GM18498 (cell line): Measurements from ENCODE around the gene STAT5A.
A peak's percentile ranks its signal among the peaks of the same experiment; 100 is the strongest.

Experiments used
- ATAC-seq: cut with Tn5 transposase; IDR thresholded peaks from one replicate; pipeline ENCODE4 v1.9.1; 2021; ENCODE audit warnings: mild to moderate bottlenecking, moderate library complexity; ENCODE audit not compliant: unreplicated experiment

The STAT5A gene

GRCh38 chr17:42266918-42267766, 21.2 kb upstream of the STAT5A start:
- ATAC-seq, result no peak

GRCh38 chr17:42268236-42268635, 20.1 kb upstream of the STAT5A start:
- ATAC-seq, result no peak

- ATAC-seq, result no peak
Measured at GRCh38 chr17:42270170-42270535, 18.1 kb upstream of the STAT5A start.

GRCh38 chr17:42270596-42270995, 17.7 kb upstream of the STAT5A start:
- no peak for ATAC-seq

- no peak for ATAC-seq
Measured at GRCh38 chr17:42271006-42271778, 17.1 kb upstream of the STAT5A start.

- ATAC-seq, result no peak
Measured at GRCh38 chr17:42271779-42272035, 16.6 kb upstream of the STAT5A start.

- no peak for ATAC-seq
Measured at GRCh38 chr17:42272162-42272907, 16.0 kb upstream of the STAT5A start.

- ATAC-seq, result no peak
Measured at GRCh38 chr17:42273474-42274252, 14.6 kb upstream of the STAT5A start.

- no peak for ATAC-seq
Measured at GRCh38 chr17:42274253-42274542, 14.1 kb upstream of the STAT5A start.

GRCh38 chr17:42274812-42275526, 13.3 kb upstream of the STAT5A start:
- ATAC-seq, result no peak

- peak; percentile 53 for ATAC-seq
Measured at GRCh38 chr17:42275527-42276358, 12.6 kb upstream of the STAT5A start.

GRCh38 chr17:42276359-42276608, 12.0 kb upstream of the STAT5A start, which contains the start of gene STAT5B:
STAT5B (minus strand) TSS chr17:42276391; CDS start chr17:42232127, 44,264 bp downstream.
- peak; percentile 73 for ATAC-seq

GRCh38 chr17:42276609-42277341, 11.5 kb upstream of the STAT5A start:
- no peak for ATAC-seq

GRCh38 chr17:42277342-42277712, 11.0 kb upstream of the STAT5A start:
- no peak for ATAC-seq

GRCh38 chr17:42279776-42280630, 8.3 kb upstream of the STAT5A start:
- no peak for ATAC-seq

GRCh38 chr17:42281571-42282096, 6.7 kb upstream of the STAT5A start:
- no peak for ATAC-seq

- no peak for ATAC-seq
Measured at GRCh38 chr17:42282478-42283080, 5.7 kb upstream of the STAT5A start.
